HepG2 (cell line): ENCODE results near the gene SERINC5. TPM values are rescaled to one million over a fixed set of nuclear protein-coding genes. Genes with fewer than 3 reads are reported as not detected.

ENCODE experiments used
- ATAC-seq: fragments of 200-7000 bp; cut with Tn5 transposase; 3 replicates; pipeline ENCODE4 v1.9.1; 2020; ENCODE audit warnings: mild to moderate bottlenecking, moderate library complexity
- BruUV-seq: library from RNA; stranded (reverse); fragments of 400-500 nt; replicated peaks from 2 replicates; lab custom pipeline; 2021; lab: Mats Ljungman, UMichigan
- CTCF ChIA-PET: fragments of 300-600 bp; formaldehyde crosslinking; extraction: SDS; loops from one replicate; lab custom pipeline; 2021; ENCODE audit warnings: low total read pairs, inconsistent platforms, low intra/inter-chr PET ratio; lab: Yijun Ruan, JAX
- POLR2A ChIA-PET: fragments of 350-600 bp; sonication (Branson Sonifier 250); formaldehyde crosslinking; loops from one replicate; lab custom pipeline; 2020; ENCODE audit warnings: antibody characterized with exemption, inconsistent platforms; lab: Yijun Ruan, JAX
- DNase-seq: peaks from one replicate; pipeline ENCODE4 v3.0.0-alpha.2; 2015; ENCODE audit warnings: low spot score
- FAIRE-seq: peaks from 3 replicates; lab custom pipeline; 2011; peaks lifted over from hg19 to GRCh38; lab: Jason Lieb, UNC
- H2AFZ ChIP-seq: one replicate; pipeline ENCODE4 v1.6.1; 2011; ENCODE audit warnings: low read length, inconsistent platforms
- H3K27ac ChIP-seq: fragments of 300-600 bp; 3 replicates; pipeline ENCODE4 v1.8.0; 2011; ENCODE audit warnings: mixed run types, mild to moderate bottlenecking, mixed read lengths, low read length, inconsistent platforms; ENCODE audit not compliant: insufficient read depth; ENCODE audit errors: extremely low read length
- H3K27me3 ChIP-seq, 2 experiments: fragments of 200-600 bp in 1 of 2; 2 replicates in 1 of 2; 3 replicates in 1 of 2; pipeline versions ENCODE4 v1.6.0 to v1.8.0; 2011; ENCODE audit warnings: low read length in 2 of 2, mild to moderate bottlenecking in 2 of 2, moderate library complexity in 2 of 2, inconsistent platforms in 1 of 2; ENCODE audit not compliant: insufficient read depth in 2 of 2, control insufficient read depth in 1 of 2
- H3K36me3 ChIP-seq, 2 experiments: fragments of 200-600 bp in 1 of 2; replicated peaks in 1 of 2; 2 replicates in 1 of 2; 3 replicates in 1 of 2; pipeline versions ENCODE4 v1.5.1 to v1.8.0; 2011; ENCODE audit warnings: low read length in 2 of 2, inconsistent platforms in 1 of 2; ENCODE audit not compliant: insufficient read depth in 2 of 2, control insufficient read depth in 1 of 2
- H3K4me1 ChIP-seq: 2 replicates; pipeline ENCODE4 v1.5.1; 2012; ENCODE audit warnings: low read length, inconsistent platforms; ENCODE audit not compliant: insufficient read depth
- H3K4me2 ChIP-seq: 2 replicates; pipeline ENCODE4 v1.6.0; 2011; ENCODE audit warnings: low read depth, low read length, inconsistent platforms
- H3K4me3 ChIP-seq, 3 experiments: fragments of 200-600 bp in 1 of 3; sonication (generic), shearing (Covaris generic) in 1 of 3; replicated peaks in 1 of 3; 2 replicates each; pipeline ENCODE4 v1.5.1; 2011 to 2016; ENCODE audit warnings: low read length in 3 of 3, inconsistent platforms in 2 of 3, low read depth in 2 of 3, mild to moderate bottlenecking in 2 of 3, control low read depth in 1 of 3, mixed read lengths in 1 of 3; ENCODE audit not compliant: insufficient read depth in 1 of 3
- H3K79me2 ChIP-seq: one replicate; pipeline ENCODE4 v1.6.1; 2011; ENCODE audit warnings: low read length, inconsistent platforms; ENCODE audit not compliant: insufficient read depth
- H3K9ac ChIP-seq: 2 replicates; pipeline ENCODE4 v1.6.0; 2011; ENCODE audit warnings: mild to moderate bottlenecking, low read depth, low read length, inconsistent platforms; ENCODE audit not compliant: insufficient read depth
- H3K9me3 ChIP-seq: 2 replicates; pipeline ENCODE4 v1.5.1; 2012; ENCODE audit warnings: mild to moderate bottlenecking, low read length
- H4K20me1 ChIP-seq: 2 replicates; pipeline ENCODE4 v1.6.0; 2011; ENCODE audit warnings: inconsistent platforms, mild to moderate bottlenecking, low read length, moderate library complexity; ENCODE audit not compliant: insufficient read depth
- ARNT ChIP-seq: fragments of 450-650 bp; IDR thresholded peaks from 2 replicates; pipeline ENCODE4 v1.6.1; 2017
- CEBPG ChIP-seq: IDR thresholded peaks from 2 replicates; pipeline ENCODE4 v1.6.1; 2016
- CHCHD3 ChIP-seq: sonication (generic); formaldehyde crosslinking; IDR thresholded peaks from 2 replicates; pipeline ENCODE4 v1.8.0; 2022; ENCODE audit warnings: mild to moderate bottlenecking, missing genetic modification reagents, moderate library complexity
- MIER2 ChIP-seq: IDR thresholded peaks from 2 replicates; pipeline ENCODE4 v1.6.1; 2016; ENCODE audit warnings: missing biosample characterization, missing genetic modification reagents
- MYC ChIP-seq: sonication (generic); formaldehyde crosslinking; IDR thresholded peaks from 2 replicates; pipeline ENCODE4 v1.9.0; 2021; ENCODE audit warnings: missing genetic modification reagents, borderline replicate concordance
- POLR2A ChIP-seq, 2 experiments: IDR thresholded peaks; 2 replicates each; pipeline ENCODE4 v1.6.1; 2011; ENCODE audit warnings: low read depth in 2 of 2, low read length in 2 of 2, mild to moderate bottlenecking in 1 of 2, moderate library complexity in 1 of 2; ENCODE audit not compliant: insufficient read depth in 1 of 2
- PRDM15 ChIP-seq: sonication (generic); formaldehyde crosslinking; IDR thresholded peaks from 2 replicates; pipeline ENCODE4 v1.4.0; 2020; ENCODE audit warnings: missing genetic modification reagents
- RELA ChIP-seq: sonication (generic); formaldehyde crosslinking; IDR thresholded peaks from 2 replicates; pipeline ENCODE4 v1.4.0; 2020; ENCODE audit warnings: missing genetic modification reagents
- ZNF3 ChIP-seq: IDR thresholded peaks from 2 replicates; pipeline ENCODE4 v1.7.0; 2017; ENCODE audit warnings: inconsistent platforms
- ZNF460 ChIP-seq: sonication (generic); formaldehyde crosslinking; IDR thresholded peaks from 2 replicates; pipeline ENCODE4 v1.5.1; 2020; ENCODE audit warnings: missing genetic modification reagents, mild to moderate bottlenecking, borderline replicate concordance
- ZNF549 ChIP-seq: sonication (generic); formaldehyde crosslinking; IDR thresholded peaks from 2 replicates; pipeline ENCODE4 v1.5.0; 2020; ENCODE audit warnings: missing genetic modification reagents
- ZNF570 ChIP-seq: sonication (generic); formaldehyde crosslinking; IDR thresholded peaks from 2 replicates; pipeline ENCODE4 v1.4.0; 2020; ENCODE audit warnings: mild to moderate bottlenecking, missing genetic modification reagents, borderline replicate concordance
- ZNF577 ChIP-seq: sonication (generic); formaldehyde crosslinking; IDR thresholded peaks from 2 replicates; pipeline ENCODE4 v1.4.0; 2020; ENCODE audit warnings: mild to moderate bottlenecking, low read depth, missing genetic modification reagents, borderline replicate concordance
- ZNF639 ChIP-seq: conservative IDR thresholded peaks from 2 replicates; pipeline ENCODE4 v1.6.1; 2018; ENCODE audit warnings: missing genetic modification reagents
- ZNF772 ChIP-seq: sonication (generic); formaldehyde crosslinking; IDR thresholded peaks from 2 replicates; pipeline ENCODE4 v1.5.0; 2020; ENCODE audit warnings: mild to moderate bottlenecking, missing genetic modification reagents
- ZUFSP ChIP-seq: sonication (generic); formaldehyde crosslinking; IDR thresholded peaks from 2 replicates; pipeline ENCODE4 v1.9.0; 2021; ENCODE audit warnings: missing genetic modification reagents, mild to moderate bottlenecking, borderline replicate concordance
- WGBS: methylation state at CpG from one replicate; pipeline ENCODE4 v1.1.6; 2017; ENCODE audit warnings: low lambda C conversion rate; 5-methylcytosine and 5-hydroxymethylcytosine counted together
- in situ Hi-C: cut with HindIII; loops from 2 replicates; pipeline ENCODE4 v1.10.0; 2017; ENCODE audit warnings: low pct_unique_long_range_greater_than_20kb; ENCODE audit not compliant: extremely low pct_ligation_motif_present
- intact Hi-C: fragments of 100-400 bp; cut with micrococcal nuclease; formaldehyde crosslinking; loops from one replicate; pipeline ENCODE4 v1.10.0; 2022; ENCODE audit not compliant: unreplicated experiment
- polyA plus RNA-seq, 8 experiments: library from polyadenylated mRNA; depleted of rRNA in 3 of 8; stranded (reverse) in 7 of 8; unstranded in 1 of 8; fragments of >200 nt; fragmentation: Illumina TruSeq in 4 of 8; extraction: Trizol in 4 of 8; gene quantifications; 2 replicates each; pipeline versions ENCODE4 v1.2.1 to v1.2.3, GENCODE V29; 2011 to 2016; ENCODE audit warnings: low read depth in 4 of 8, missing spikeins in 1 of 8, mixed read lengths in 1 of 8; ENCODE audit not compliant: insufficient read depth in 1 of 8
- total RNA-seq, 5 experiments: library from RNA; depleted of rRNA; stranded (reverse); fragments of >200 nt; fragmentation: Illumina TruSeq; extraction: Trizol; gene quantifications; 2 replicates each; pipeline ENCODE4 v1.2.3, GENCODE V29; 2016; ENCODE audit warnings: low read depth in 1 of 5

Gene SERINC5
- total and polyA plus RNA-seq, 2 of the 13 experiments (the other 11 are each of a cell fraction or from before 2014, with no cell fraction given), result 17.3 to 22.8 TPM

GRCh38 chr5:80172067-80172695 is 83.7 kb downstream of the SERINC5 start:
- Histone ChIP-seq H3K27ac (no peak overlapping the region), H2AFZ (no peak overlapping the region), H3K79me2 (peaks cover 2% of the 10 kb centered on the region), H3K9ac (no peak overlapping the region), H3K27me3 (no peaks in the 10 kb centered on the region), H3K4me3 (no peak overlapping the region), H3K4me1 (no peaks in the 10 kb centered on the region), H3K4me2 (no peak overlapping the region), H3K36me3 (peaks cover 19 to 46% of the 10 kb centered on the region in 2 experiments; a peak in 4 of 5 replicates), H4K20me1 (no peaks in the 10 kb centered on the region), H3K9me3 (no peaks in the 10 kb centered on the region)
- CTCF ChIA-PET, result no interaction called here
- FAIRE-seq (no peak), ATAC-seq (no peak), DNase-seq (no peak)
- in situ Hi-C loops, result no loop called here
- WGBS, result 96% methylated on average over 9 of the region's 9 CpGs
- BruUV-seq, result no TSS peak
- POLR2A ChIA-PET, result no interaction called here
- intact Hi-C loops, result no loop called here
- no peak for TF ChIP-seq RELA (CRISPR knock-in tag)
- TF ChIP-seq ARNT, result no peak
- no peak for TF ChIP-seq ZNF549 (CRISPR knock-in tag)
- no peak for TF ChIP-seq ZNF570 (CRISPR knock-in tag)
- TF ChIP-seq MYC (CRISPR knock-in tag), result no peak
- TF ChIP-seq CEBPG (CRISPR knock-in tag), result no peak
- no peak for TF ChIP-seq PRDM15 (CRISPR knock-in tag)
- no peak for TF ChIP-seq MIER2 (CRISPR knock-in tag)
- TF ChIP-seq ZNF460 (CRISPR knock-in tag), result no peak
- no peak for TF ChIP-seq ZNF772 (CRISPR knock-in tag)
- no peak for TF ChIP-seq POLR2A (IDR thresholded peaks at IDR 0.05; ENCODE audit: insufficient read depth in 1 of 2, low read depth in 2 of 2, low read length in 2 of 2)
- no peak for TF ChIP-seq ZNF577 (CRISPR knock-in tag)
- no peak for TF ChIP-seq ZUFSP (CRISPR knock-in tag)
- no peak for TF ChIP-seq CHCHD3 (CRISPR knock-in tag)
- no peak for TF ChIP-seq ZNF3 (CRISPR knock-in tag)
- TF ChIP-seq ZNF639 (CRISPR knock-in tag), result no peak
